HG02798 (cell line): ENCODE results near the gene MMS19.
"Not testable (repeated sequence)": the region's sequence is repeated elsewhere in the genome, so short reads cannot be mapped to it uniquely, and the experiment has no call there.

ENCODE experiments used
- ATAC-seq: cut with Tn5 transposase; IDR thresholded peaks from one replicate; pipeline ENCODE4 v1.9.1; 2021; ENCODE audit warnings: mild to moderate bottlenecking; ENCODE audit not compliant: unreplicated experiment, poor library complexity

The MMS19 gene

DNA sequence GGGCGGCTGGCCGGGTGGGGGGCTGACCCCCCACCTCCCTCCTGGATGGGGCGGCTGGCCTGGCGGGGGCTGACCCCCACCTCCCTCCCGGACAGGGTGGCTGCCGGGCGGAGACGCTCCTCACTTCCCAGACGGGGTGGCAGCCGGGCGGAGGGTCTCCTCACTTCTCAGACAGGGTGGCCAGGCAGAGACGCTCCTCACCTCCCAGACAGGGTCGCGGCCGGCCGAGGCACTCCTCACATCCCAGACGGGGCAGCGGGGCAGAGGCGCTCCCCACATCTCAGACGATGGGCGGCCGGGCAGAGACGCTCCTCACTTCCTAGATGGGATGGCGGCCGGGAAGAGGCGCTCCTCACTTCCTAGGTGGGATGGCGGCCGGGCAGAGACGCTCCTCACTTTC, 30.7 kb upstream of the MMS19 start:
- not testable (repeated sequence) for ATAC-seq

- ATAC-seq = no peak
These were observed 27.5 kb upstream of the MMS19 start for GRCh38 chr10:97525683-97526110.

GRCh38 chr10:97525086-97525485, 26.9 kb upstream of the MMS19 start:
- no peak for ATAC-seq

DNA sequence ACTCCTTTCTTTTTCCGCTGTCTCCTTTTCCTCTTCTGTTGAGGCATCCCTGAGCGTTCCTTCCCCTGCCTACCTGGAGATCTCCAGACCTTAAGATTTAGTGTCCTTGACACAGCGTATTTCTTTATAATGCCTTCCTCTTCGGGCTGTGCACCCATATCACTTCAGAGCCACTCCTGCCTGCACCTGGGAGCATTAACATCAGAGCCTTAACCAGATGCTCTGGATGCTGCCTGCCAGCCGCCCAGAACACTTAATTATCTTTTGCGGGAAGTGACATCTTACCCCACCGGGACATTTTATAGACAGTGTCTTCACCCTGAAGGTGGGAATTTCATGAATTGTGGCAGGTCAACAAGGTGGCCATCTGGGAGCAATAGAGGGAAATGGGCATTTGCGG, 24.7 kb upstream of the MMS19 start:
- no peak for ATAC-seq

DNA sequence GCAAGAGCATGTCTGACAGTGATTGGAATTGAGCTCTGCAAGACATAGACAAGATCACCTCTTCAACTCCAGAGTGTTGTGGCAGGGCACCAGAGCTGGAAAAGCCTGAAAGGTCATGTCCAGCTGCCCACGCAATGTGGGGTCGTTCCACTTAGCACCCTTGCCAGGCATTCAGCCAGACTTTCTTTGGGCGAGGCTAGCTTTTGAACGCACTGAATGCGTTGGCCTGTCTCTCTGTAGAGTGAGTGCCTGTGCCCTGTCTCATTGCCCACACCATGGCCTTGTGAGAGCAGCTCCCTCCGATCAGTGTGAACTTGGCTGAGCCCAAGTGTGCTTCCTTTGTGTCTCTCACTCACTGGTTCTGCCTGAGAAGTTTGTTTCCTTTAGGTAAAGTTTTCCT, 23.8 kb upstream of the MMS19 start:
- no peak for ATAC-seq

GRCh38 chr10:97520978-97521761, 22.9 kb upstream of the MMS19 start:
- no peak for ATAC-seq

- no peak for ATAC-seq
These were observed 22.3 kb upstream of the MMS19 start for GRCh38 chr10:97520520-97520919.

- ATAC-seq = no peak
These were observed 21.1 kb upstream of the MMS19 start for GRCh38 chr10:97519342-97519741.

DNA sequence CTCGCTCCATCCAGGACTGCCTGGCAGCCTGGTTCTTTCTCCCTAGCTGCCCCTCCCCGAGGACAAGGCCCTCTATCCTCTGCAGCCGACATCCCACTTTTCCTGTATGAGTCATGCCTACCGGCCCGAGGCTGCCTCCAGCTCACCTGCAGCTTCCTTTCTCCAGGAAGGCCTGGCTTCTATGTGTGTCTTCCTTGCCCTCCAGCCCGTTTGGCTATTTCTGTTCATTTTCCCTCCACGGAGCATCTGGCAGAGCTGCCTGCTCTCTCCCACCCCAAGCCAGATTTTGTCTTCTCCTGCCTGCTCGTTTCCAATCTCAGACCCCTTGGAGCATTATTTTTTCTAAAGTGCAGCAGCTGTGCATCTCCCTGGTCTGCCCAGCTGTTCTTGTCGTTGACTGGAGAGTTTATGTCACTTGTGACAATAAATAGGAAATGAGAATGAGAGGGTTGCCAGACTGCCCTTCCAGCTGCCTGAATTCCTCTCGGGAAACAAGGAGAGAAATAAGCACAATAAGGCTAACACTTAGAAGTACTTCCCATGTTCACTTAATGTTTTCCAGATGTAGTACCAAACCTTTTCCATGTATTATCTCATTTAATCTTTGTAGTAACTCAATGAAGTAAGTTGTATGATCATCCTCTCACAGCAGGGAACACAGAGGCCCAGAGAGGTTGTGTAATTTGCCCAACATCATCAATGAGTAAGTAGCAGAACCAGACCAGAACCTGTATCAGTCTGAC, 20.2 kb upstream of the MMS19 start:
- no peak for ATAC-seq

- ATAC-seq = no peak
These were observed 19.6 kb upstream of the MMS19 start for GRCh38 chr10:97517778-97518300.

DNA sequence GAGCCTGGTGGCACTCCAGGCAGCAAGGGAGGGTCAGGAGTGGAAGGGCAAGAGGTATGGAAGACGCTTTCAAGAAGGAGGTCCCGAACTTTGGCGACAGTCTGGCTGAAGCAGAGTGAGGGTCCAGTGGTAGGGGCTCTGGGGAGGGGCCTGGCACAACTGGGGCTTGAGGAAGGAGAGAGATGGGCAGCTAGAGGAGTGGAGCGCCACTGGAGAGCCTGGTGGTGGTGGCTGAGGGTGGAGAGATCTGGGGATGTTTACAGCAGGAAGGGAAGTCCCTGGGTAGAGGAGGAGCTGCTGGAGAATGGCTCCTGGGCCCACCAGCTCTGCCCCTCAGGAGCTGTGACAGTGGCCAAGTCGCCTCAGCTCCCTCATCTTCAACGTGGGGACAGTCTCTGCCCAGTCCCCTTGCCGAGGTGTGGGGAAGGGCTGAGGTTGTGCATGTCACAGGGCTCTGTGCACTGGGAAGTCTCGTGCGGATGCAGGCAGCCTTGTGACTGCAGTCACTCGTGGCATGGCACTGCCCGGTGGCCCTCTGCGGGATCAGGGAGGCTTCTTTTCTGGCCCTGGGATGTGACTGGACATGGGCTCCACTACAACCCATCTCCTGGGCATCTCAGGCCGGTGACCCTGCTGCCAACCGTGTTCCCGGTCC, 19.0 kb upstream of the MMS19 start:
- no peak for ATAC-seq

- no peak for ATAC-seq
These were observed 17.2 kb upstream of the MMS19 start for GRCh38 chr10:97515271-97515978.

GRCh38 chr10:97514344-97514743, 16.1 kb upstream of the MMS19 start:
- ATAC-seq = no peak

- ATAC-seq = no peak
These were observed 14.8 kb upstream of the MMS19 start for GRCh38 chr10:97512993-97513392.

GRCh38 chr10:97511711-97512440, 13.7 kb upstream of the MMS19 start:
- ATAC-seq = no peak

- ATAC-seq = no peak
These were observed 12.5 kb upstream of the MMS19 start for GRCh38 chr10:97510686-97511085.

DNA sequence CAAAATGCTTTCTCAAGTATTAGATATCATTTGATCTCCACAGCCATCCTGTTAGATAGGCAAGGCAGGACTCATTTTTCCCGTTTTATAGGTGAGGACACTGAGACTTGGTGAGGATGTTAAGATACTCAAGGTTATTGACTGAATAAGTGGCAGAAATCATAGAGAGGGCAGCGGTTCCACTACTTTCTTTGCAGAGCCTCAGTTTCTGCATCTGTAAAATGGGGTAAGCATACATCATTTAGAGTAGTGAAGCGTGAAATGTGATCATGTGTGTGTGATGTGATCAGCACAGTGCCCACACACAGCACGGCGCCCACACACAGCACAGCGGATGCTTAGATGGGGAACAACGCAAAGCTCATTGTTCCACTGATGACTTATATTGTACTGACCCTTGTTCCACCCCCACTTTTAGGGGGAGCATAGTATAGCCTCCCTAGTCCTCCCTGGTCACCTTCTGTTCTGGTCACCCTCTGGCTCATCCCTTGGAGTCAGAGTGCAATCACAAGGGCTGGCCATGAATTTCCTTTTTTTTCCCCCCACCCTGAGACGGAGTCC, 11.0 kb upstream of the MMS19 start:
- ATAC-seq = no peak

GRCh38 chr10:97508342-97508741, 10.1 kb upstream of the MMS19 start:
- no peak for ATAC-seq

- no peak for ATAC-seq
These were observed 8.2 kb upstream of the MMS19 start for GRCh38 chr10:97506199-97506991.
